MCF 10A (cell line): Measurements from ENCODE around the gene CSKMT. TPM values are rescaled to one million over a fixed set of nuclear protein-coding genes. Genes with fewer than 3 reads are reported as not detected.

ENCODE experiments used
- BruUV-seq: library from RNA; stranded (reverse); fragments of 400-500 nt; replicated peaks from 2 replicates; lab custom pipeline; 2021; lab: Mats Ljungman, UMichigan
- CTCF ChIA-PET: fragments of 300-600 bp; sonication (Branson Sonifier 250); formaldehyde crosslinking; extraction: SDS; loops from one replicate; lab custom pipeline; 2021; ENCODE audit warnings: antibody characterized with exemption, inconsistent platforms; lab: Yijun Ruan, JAX
- POLR2A ChIA-PET: fragments of 300-600, 350-650 bp; sonication (Branson Sonifier 250); formaldehyde crosslinking; extraction: SDS; loops from one replicate; lab custom pipeline; 2020; ENCODE audit warnings: antibody characterized with exemption, inconsistent platforms; lab: Yijun Ruan, JAX
- DNase-seq: peaks from one replicate; pipeline ENCODE4 v3.0.0-alpha.2; 2018; ENCODE audit not compliant: unreplicated experiment
- H3K27ac Mint-ChIP-seq: one replicate; pipeline ENCODE4 v1.8.0; 2022; ENCODE audit warnings: mild to moderate bottlenecking, low read depth, mixed read lengths; ENCODE audit not compliant: unreplicated experiment
- H3K27me3 Mint-ChIP-seq: one replicate; pipeline ENCODE4 v1.8.0; 2022; ENCODE audit warnings: mixed read lengths; ENCODE audit not compliant: insufficient read depth, unreplicated experiment
- H3K36me3 Mint-ChIP-seq: one replicate; pipeline ENCODE4 v1.8.0; 2022; ENCODE audit warnings: mild to moderate bottlenecking, moderate library complexity, mixed read lengths; ENCODE audit not compliant: insufficient read depth, unreplicated experiment
- H3K4me1 Mint-ChIP-seq: one replicate; pipeline ENCODE4 v1.8.0; 2022; ENCODE audit warnings: mixed read lengths; ENCODE audit not compliant: insufficient read depth, unreplicated experiment
- H3K4me3 Mint-ChIP-seq: one replicate; pipeline ENCODE4 v1.8.0; 2022; ENCODE audit warnings: mild to moderate bottlenecking, moderate library complexity, mixed read lengths; ENCODE audit not compliant: unreplicated experiment
- H3K9me3 Mint-ChIP-seq: one replicate; pipeline ENCODE4 v1.8.0; 2022; ENCODE audit warnings: mixed read lengths; ENCODE audit not compliant: unreplicated experiment
- CTCF ChIP-seq: fragments of 200-600 bp; IDR thresholded peaks from one replicate; pipeline ENCODE4 v1.8.0; 2022; ENCODE audit warnings: antibody characterized with exemption, mild to moderate bottlenecking; ENCODE audit not compliant: unreplicated experiment
- intact Hi-C: fragments of 100-400 bp; cut with micrococcal nuclease; formaldehyde crosslinking; loops from 2 replicates; pipeline ENCODE4 v1.14.1; 2022
- total RNA-seq: library from RNA; stranded (reverse); gene quantifications from 2 replicates; pipeline ENCODE4 v1.2.3, GENCODE V29; 2022

The CSKMT gene
- total RNA-seq, 1 experiment from 2014 or later = 31.2 TPM

GRCh38 chr11:62709247-62710000, 44.3 kb downstream of the CSKMT start:
- Mint-ChIP-seq H3K27me3 (no peaks in the 10 kb centered on the region), H3K36me3 (peaks cover 49% of the 10 kb centered on the region), H3K27ac (peak overlapping the region; percentile 98), H3K9me3 (no peaks in the 10 kb centered on the region), H3K4me1 (peaks cover 25% of the 10 kb centered on the region), H3K4me3 (peak overlapping the region; percentile 91)
- peak; percentile 85 for DNase-seq
- ChIA-PET POLR2A (interaction anchor here (0.7 to 15.7 kb wide), 14 partner anchors 9 to 146 kb away, joined by 3 to 197 read pairs (median 7); partner anchors contain the start of genes C11orf98, CSKMT, EEF1G and HNRNPUL2), CTCF (interaction anchor here (0.9 to 7.0 kb wide), 3 partner anchors 15 to 97 kb away, joined by 3 to 33 read pairs (median 4); no protein-coding TSS in a partner anchor)
- no peak for TF ChIP-seq CTCF
- no TSS peak for BruUV-seq
- intact Hi-C loops = no loop called here

- DNase-seq = no peak
- Mint-ChIP-seq H3K4me3 (peak overlapping the region; percentile 91), H3K4me1 (peaks cover 24% of the 10 kb centered on the region), H3K9me3 (no peaks in the 10 kb centered on the region), H3K36me3 (peaks cover 49% of the 10 kb centered on the region), H3K27ac (peak overlapping the region; percentile 98), H3K27me3 (no peaks in the 10 kb centered on the region)
- POLR2A ChIA-PET = interaction anchor here (1.4 to 15.7 kb wide), 9 partner anchors 10 to 145 kb away, joined by 4 to 197 read pairs (median 9); partner anchors contain the start of genes C11orf98, CSKMT, EEF1G and HNRNPUL2
- TF ChIP-seq CTCF = no peak
- CTCF ChIA-PET = interaction anchor here (0.9 to 7.0 kb wide), 5 partner anchors 14 to 96 kb away, joined by 3 to 33 read pairs (median 4); no protein-coding TSS in a partner anchor
- intact Hi-C loops = no loop called here
- no TSS peak for BruUV-seq
Observed at GRCh38 chr11:62710001-62710345, 44.9 kb downstream of the CSKMT start.

DNA sequence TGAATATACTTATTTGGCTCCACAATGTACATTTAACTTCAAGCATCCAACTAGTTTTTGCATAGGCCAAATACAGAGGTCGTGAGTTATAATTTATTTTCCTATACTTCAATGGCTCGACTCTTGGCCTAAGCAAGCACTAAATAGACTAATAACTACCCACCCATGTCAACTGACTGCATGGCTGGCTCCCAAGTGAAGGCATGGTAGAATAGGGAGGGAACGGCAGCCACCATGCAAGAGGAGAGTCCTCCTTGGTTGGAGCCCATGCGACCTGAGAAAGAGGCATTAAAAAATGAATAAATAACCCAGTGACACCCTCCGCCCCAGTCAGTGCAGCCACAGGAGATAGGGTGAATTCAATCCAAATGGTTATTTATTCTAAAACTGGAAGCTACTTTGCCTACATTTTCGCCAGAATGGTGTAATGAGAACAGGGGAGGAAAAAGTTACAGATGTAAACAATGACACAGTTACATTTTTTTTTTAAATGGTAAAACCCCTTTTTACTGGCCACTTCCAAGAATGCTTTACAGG, 47.2 kb downstream of the CSKMT start:
- Mint-ChIP-seq H3K27ac (no peak overlapping the region), H3K27me3 (no peaks in the 10 kb centered on the region), H3K4me3 (no peak overlapping the region), H3K36me3 (peaks cover 62% of the 10 kb centered on the region), H3K9me3 (no peaks in the 10 kb centered on the region), H3K4me1 (peaks cover 16% of the 10 kb centered on the region)
- DNase-seq = no peak
- ChIA-PET POLR2A (interaction anchor here (15.7 kb wide), 1 partner anchor 14 kb away, joined by 197 read pairs; the partner anchor contains the start of genes HNRNPUL2 and TTC9C), CTCF (interaction anchor here (0.7 kb wide), 1 partner anchor 39 kb away, joined by 4 read pairs; no protein-coding TSS in a partner anchor)
- no TSS peak for BruUV-seq
- TF ChIP-seq CTCF = no peak
- intact Hi-C loops = no loop called here

GRCh38 chr11:62712861-62713260, 47.7 kb downstream of the CSKMT start:
- Mint-ChIP-seq H3K27me3 (no peaks in the 10 kb centered on the region), H3K4me1 (peaks cover 17% of the 10 kb centered on the region), H3K36me3 (peaks cover 67% of the 10 kb centered on the region), H3K4me3 (no peak overlapping the region), H3K27ac (no peak overlapping the region), H3K9me3 (no peaks in the 10 kb centered on the region)
- ChIA-PET POLR2A (interaction anchor here (15.7 kb wide), 1 partner anchor 13 kb away, joined by 197 read pairs; the partner anchor contains the start of genes HNRNPUL2 and TTC9C), CTCF (interaction anchor here (0.8 kb wide), 1 partner anchor 181 kb away, joined by 4 read pairs; no protein-coding TSS in a partner anchor)
- TF ChIP-seq CTCF = no peak
- BruUV-seq = TSS peak; percentile 36
- DNase-seq = no peak
- intact Hi-C loops = no loop called here
